CD4-positive, alpha-beta T cell treated with Interleukin-6 for 4 hours (primary cell): ENCODE data around the gene KCNE5.
"Not testable (repeated sequence)": the region's sequence is repeated elsewhere in the genome, so short reads cannot be mapped to it uniquely, and the experiment has no call there.

Experiments used
- DNase-seq: peaks from one replicate; pipeline ENCODE4 v3.0.0-alpha.2; 2020; ENCODE audit warnings: mixed read lengths

The KCNE5 gene

DNA sequence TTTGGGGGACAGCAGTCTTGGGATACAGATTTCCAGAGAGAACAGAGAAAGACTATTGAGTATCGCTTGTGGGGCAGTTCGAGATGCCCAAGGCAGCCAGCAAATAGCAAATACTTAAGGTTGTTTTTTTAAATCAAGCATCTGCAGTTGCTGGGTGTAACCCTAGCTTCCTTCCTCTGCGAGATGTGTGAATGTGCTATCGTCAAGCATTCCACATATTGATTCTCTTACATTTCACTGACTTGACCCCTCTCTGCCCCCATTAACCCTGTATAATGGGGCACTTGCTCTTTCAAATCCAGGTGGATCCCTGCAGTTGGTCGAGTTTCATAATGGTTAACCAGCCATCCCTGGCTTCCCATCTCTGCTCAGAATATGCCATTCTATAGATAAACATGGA is 23.5 kb downstream of the KCNE5 start:
- no peak for DNase-seq

DNA sequence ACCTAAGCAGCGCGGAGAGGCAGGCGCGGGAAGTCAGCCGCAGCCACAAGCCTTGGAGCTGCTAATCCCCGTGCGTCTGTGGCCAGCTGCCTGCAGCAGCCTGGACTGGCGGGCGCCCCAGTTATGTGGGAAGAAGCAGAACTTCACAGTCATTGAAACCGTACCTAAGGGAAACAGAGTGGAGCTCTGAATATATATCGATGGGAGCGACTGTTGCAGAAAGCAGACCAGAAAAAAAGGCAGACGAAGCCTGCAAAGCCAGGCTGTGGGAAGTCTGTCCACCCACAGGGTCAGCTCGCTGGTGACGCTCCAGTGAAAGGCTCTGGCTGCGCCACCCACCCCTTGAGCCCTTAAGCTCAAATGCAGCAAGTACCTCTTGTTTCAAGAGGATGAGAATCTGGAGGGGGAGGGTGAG is 24.7 kb downstream of the KCNE5 start:
- DNase-seq = no peak

DNA sequence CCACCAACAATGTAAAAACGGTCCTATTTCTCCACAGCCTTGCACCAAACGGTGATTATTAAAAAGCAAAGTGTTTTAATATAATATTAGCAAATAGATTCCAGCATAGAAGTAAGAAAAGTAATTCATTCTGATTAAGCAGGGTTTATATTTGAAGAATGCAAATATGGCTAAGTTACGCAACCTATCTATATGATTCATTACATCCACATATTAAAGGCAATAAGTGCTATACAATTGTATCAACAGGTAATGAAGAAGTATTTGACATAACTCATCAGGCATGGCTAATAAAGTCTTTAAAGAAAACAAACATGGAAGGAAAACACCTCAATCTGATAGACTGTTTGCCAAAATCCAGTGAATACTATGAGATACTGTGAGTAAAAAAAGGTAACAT is 29.0 kb downstream of the KCNE5 start:
- no peak for DNase-seq

DNA sequence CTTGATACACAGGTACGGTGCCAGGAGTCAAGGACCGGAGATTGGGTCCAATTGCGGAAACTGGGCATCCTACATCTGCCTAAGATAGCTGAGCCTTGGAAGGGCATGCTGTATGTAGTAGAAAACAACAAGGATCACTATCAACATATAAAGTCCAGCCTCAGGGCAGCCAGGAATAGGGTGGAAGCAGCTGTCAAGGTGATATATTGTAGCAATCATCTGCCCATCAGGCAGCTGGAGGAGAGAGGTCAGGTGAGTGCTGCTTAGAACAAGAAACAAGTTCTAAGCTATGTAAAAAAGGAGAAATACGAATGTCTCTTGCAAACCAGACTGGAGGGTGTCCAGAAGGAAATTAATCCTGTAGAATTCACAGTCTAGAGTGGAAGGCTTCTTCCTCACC is 34.8 kb downstream of the KCNE5 start:
- DNase-seq = no peak

DNA sequence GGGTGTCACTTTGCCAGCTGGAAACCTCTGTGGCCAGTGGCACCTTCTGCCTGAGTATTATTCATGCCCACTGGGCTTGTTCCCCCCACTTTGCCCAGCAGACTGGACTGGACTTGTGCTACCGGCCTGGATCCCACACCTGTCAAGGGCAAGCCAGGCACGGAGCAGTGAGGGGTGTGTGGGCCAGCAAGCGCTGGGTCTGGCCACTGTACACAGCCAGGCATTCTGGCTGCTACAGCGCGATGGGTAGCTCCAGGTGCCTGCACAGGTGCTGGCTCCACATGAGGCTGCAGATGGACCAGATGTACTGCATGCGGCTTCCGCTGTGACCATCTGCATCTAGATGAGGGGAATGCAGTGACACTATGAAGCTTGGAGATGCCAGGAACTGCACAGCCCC is 39.5 kb downstream of the KCNE5 start:
- no peak for DNase-seq

DNA sequence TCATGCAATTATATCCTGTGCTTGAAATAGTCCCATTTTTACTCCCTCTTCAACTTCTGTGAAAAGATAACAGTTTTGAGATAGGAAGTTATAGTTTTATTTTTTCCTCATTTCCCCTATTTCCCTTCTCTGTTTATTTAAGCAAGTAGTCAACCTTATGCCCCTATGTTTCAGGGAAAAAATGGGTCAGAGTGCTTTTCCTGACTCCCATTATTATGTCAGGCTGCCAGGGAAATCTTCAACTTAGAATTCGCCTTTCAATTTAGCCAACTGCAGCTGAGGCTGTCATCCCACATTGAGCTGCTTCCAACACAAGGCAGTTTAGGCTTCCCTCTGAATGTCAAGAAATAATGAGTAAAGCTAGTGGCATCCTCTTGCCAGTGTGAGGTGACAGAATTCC is 46.1 kb downstream of the KCNE5 start:
- no peak for DNase-seq

DNA sequence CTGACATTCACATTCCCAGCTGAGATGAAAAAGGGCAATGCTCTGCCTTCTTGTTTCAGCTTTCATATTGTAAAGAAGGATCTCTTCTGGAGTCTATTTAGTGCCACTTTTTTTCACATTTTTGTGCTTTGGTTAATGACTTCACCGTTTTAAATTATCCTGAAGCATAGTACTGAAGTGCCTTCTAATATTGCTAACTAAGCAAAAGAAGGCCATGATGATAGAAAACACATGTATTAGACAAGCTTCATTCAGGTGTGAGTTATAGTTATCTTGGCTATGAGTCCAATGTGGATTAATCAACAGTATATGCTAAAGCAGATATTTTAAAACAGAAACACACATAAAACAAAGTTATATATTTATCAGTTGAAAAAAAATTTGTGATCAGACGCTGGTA is 47.9 kb downstream of the KCNE5 start:
- DNase-seq = no peak

DNA sequence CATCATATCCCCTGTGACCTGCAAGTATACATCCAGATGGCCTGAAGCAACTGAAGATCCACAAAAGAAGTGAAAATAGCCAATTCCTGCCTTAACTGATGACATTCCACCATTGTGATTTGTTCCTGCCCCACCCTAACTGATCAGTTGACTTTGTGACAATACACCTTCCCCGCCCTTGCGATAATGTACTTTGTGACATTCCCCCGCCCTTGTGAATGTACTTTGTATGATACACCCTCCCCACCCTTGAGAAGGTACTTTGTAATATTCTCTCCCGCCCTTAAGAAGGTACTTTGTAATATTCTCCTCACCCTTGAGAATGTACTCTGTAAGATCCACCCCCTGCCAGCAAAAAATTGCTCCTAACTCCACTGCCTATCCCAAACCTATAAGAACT is 48.9 kb downstream of the KCNE5 start:
- not testable (repeated sequence) for DNase-seq
